Measurements from ENCODE around the gene CREG1. TPM values are rescaled to one million over a fixed set of nuclear protein-coding genes. Genes with fewer than 3 reads are reported as not detected.

The CREG1 gene
- total RNA-seq, 1 experiment from 2014 or later = 91.5 TPM

DNA sequence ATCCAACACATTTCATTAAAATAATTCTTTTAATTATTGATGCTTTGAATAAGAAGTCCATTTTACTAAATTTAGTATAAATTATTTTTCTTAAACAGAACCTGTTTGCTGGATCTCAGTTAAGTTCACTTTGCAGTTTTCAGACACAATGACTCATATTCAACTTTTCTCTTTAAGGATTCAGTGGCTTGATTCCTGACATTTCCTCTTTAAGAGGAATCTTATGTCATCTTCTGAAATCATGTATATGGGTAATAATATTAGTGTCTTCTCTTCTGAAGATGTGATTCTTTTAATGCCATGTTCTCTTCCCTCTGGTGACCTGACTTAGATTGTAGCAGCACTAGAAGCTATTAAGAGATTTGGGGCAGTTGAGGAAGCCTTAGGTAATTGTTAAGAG is 12.6 kb downstream of the CREG1 start:
- ChIA-PET POLR2A (no interaction called here), CTCF (interaction anchor here (1.5 kb wide), 1 partner anchor 13 kb away, joined by 3 read pairs; the partner anchor contains the start of gene CREG1)
- Histone ChIP-seq H3K36me3 (ENCODE audit: control insufficient read depth, insufficient read depth, low read length) (no peaks in the 10 kb centered on the region; the same call in none of the 2 replicates), H3K4me3 (ENCODE audit: low read depth, low read length) (no peak overlapping the region), H3K9me3 (no peaks in the 10 kb centered on the region), H3K27me3 (replicated peaks; ENCODE audit: control insufficient read depth, insufficient read depth, low read length) (no peaks in the 10 kb centered on the region), H3K4me1 (peaks cover 4% of the 10 kb centered on the region; the same call in 1 of the 2 replicates)
- Mint-ChIP-seq H3K36me3 (ENCODE audit: insufficient read depth, unreplicated experiment) (peaks cover 13% of the 10 kb centered on the region), H3K4me3 (ENCODE audit: unreplicated experiment) (no peak overlapping the region), H3K4me1 (ENCODE audit: low read depth, unreplicated experiment) (peaks cover 10% of the 10 kb centered on the region), H3K9me3 (ENCODE audit: unreplicated experiment) (no peaks in the 10 kb centered on the region), H3K27ac (ENCODE audit: unreplicated experiment) (no peak overlapping the region), H3K27me3 (ENCODE audit: insufficient read depth, unreplicated experiment) (no peaks in the 10 kb centered on the region)
- BruUV-seq (replicated peaks) = TSS peak; percentile 68
- intact Hi-C loops (cut with micrococcal nuclease; ENCODE audit: unreplicated experiment) = no loop called here
- no peak for DNase-seq
- TF ChIP-seq CTCF (IDR thresholded peaks at IDR 0.05; ENCODE audit: insufficient read depth in 1 of 2, low read depth in 1 of 2, low read length in 1 of 2, severe bottlenecking in 1 of 2, unreplicated experiment in 1 of 2) = no peak

DNA sequence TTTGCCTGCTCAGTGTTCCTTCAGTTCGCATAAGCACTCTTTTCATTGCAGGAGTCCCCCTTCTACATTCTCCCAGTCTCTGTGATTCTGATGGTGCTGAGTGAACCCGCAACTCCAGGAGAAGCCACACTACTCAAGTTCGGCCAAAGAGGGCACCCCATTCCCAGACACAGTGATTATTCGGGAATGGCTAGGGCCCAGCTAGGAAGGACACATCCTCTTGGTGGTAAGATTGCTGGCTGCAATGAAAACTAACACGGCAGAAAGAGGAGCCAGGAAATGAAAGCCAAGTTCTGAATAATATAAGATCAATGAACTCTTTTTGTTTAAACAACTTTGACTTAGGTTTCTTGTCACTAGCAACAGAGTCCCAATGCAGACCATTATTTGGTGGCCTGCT is 14.9 kb downstream of the CREG1 start:
- H3K36me3 ChIP-seq (ENCODE audit: control insufficient read depth, insufficient read depth, low read length) = no peaks in the 10 kb centered on the region
- ChIA-PET POLR2A (no interaction called here), CTCF (interaction anchor here (0.7 to 1.5 kb wide), 2 partner anchors 15 to 17 kb away, joined by 3 to 4 read pairs; partner anchors contain the start of gene CREG1)
- H3K4me1 ChIP-seq = peaks cover 8% of the 10 kb centered on the region
- Mint-ChIP-seq H3K4me1 (ENCODE audit: low read depth, unreplicated experiment) (peaks cover 10% of the 10 kb centered on the region), H3K27me3 (ENCODE audit: insufficient read depth, unreplicated experiment) (no peaks in the 10 kb centered on the region), H3K27ac (ENCODE audit: unreplicated experiment) (no peak overlapping the region), H3K4me3 (ENCODE audit: unreplicated experiment) (no peak overlapping the region), H3K9me3 (ENCODE audit: unreplicated experiment) (no peaks in the 10 kb centered on the region), H3K36me3 (ENCODE audit: insufficient read depth, unreplicated experiment) (no peaks in the 10 kb centered on the region)
- DNase-seq = peak in 1 of 2 experiments; percentile 34
- no peak overlapping the region for H3K4me3 ChIP-seq (ENCODE audit: low read depth, low read length)
- H3K27me3 ChIP-seq (replicated peaks; ENCODE audit: control insufficient read depth, insufficient read depth, low read length) = no peaks in the 10 kb centered on the region
- no peaks in the 10 kb centered on the region for H3K9me3 ChIP-seq
- no TSS peak for BruUV-seq (replicated peaks)
- intact Hi-C loops (cut with micrococcal nuclease; ENCODE audit: unreplicated experiment) = no loop called here
- peak in 1 of 2 experiments; percentile 24 for TF ChIP-seq CTCF (IDR thresholded peaks at IDR 0.05; ENCODE audit: insufficient read depth in 1 of 2, low read depth in 1 of 2, low read length in 1 of 2, severe bottlenecking in 1 of 2, unreplicated experiment in 1 of 2)

DNA sequence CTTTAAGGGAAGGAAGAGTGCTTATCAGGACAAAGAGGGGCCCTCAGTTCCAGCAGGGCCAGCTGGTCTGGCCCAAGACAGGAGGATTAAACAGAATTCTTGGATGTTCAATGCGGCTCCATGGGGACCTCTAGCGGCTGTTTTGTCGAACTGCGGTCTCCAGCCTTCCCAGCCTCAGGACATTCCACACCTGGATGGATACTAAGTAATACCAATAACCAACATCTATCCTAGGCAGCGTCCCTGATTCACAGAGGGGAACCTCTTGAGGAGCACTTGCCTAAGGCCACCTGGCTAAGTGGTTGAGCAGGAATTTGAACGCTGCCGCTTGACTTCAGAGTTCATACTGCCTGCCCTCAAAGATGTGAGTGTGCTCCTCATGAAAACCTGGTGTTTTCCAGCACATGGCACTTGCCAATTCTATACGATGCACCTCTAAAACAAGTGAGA is 19.7 kb downstream of the CREG1 start:
- BruUV-seq (replicated peaks) = no TSS peak
- Mint-ChIP-seq H3K27me3 (ENCODE audit: insufficient read depth, unreplicated experiment) (no peaks in the 10 kb centered on the region), H3K36me3 (ENCODE audit: insufficient read depth, unreplicated experiment) (no peaks in the 10 kb centered on the region), H3K9me3 (ENCODE audit: unreplicated experiment) (no peaks in the 10 kb centered on the region), H3K4me3 (ENCODE audit: unreplicated experiment) (no peak overlapping the region), H3K27ac (ENCODE audit: unreplicated experiment) (no peak overlapping the region), H3K4me1 (ENCODE audit: low read depth, unreplicated experiment) (peaks cover 7% of the 10 kb centered on the region)
- peak; percentile 85 to 86 for TF ChIP-seq CTCF (IDR thresholded peaks at IDR 0.05; ENCODE audit: insufficient read depth in 1 of 2, low read depth in 1 of 2, low read length in 1 of 2, severe bottlenecking in 1 of 2, unreplicated experiment in 1 of 2)
- peak; percentile 78 to 83 for DNase-seq
- Histone ChIP-seq H3K9me3 (no peaks in the 10 kb centered on the region), H3K4me3 (ENCODE audit: low read depth, low read length) (no peak overlapping the region), H3K27me3 (replicated peaks; ENCODE audit: control insufficient read depth, insufficient read depth, low read length) (no peaks in the 10 kb centered on the region), H3K4me1 (peaks cover 24% of the 10 kb centered on the region), H3K36me3 (ENCODE audit: control insufficient read depth, insufficient read depth, low read length) (no peaks in the 10 kb centered on the region)
- intact Hi-C loops (cut with micrococcal nuclease; ENCODE audit: unreplicated experiment) = loop anchor here (1.0 to 5.0 kb wide), 6 partner anchors 92 to 467 kb away; partner anchors contain the start of gene POU2F1
- CTCF ChIA-PET = interaction anchor here (0.5 to 2.4 kb wide), 9 partner anchors 10 to 1448 kb away, joined by 3 to 8 read pairs (median 3); partner anchors contain the start of gene CREG1
- POLR2A ChIA-PET = interaction anchor here (0.9 to 2.4 kb wide), 2 partner anchors 20 to 313 kb away, joined by 3 to 11 read pairs; partner anchors contain the start of genes CREG1 and POU2F1
